ENCODE measurements around the gene ARHGEF19. TPM values are rescaled to one million over a fixed set of nuclear protein-coding genes. Genes with fewer than 3 reads are reported as not detected.

Gene ARHGEF19
- total RNA-seq, 4 donors from 2014 or later = 5.7 to 46.8 (median 10.8) TPM

DNA sequence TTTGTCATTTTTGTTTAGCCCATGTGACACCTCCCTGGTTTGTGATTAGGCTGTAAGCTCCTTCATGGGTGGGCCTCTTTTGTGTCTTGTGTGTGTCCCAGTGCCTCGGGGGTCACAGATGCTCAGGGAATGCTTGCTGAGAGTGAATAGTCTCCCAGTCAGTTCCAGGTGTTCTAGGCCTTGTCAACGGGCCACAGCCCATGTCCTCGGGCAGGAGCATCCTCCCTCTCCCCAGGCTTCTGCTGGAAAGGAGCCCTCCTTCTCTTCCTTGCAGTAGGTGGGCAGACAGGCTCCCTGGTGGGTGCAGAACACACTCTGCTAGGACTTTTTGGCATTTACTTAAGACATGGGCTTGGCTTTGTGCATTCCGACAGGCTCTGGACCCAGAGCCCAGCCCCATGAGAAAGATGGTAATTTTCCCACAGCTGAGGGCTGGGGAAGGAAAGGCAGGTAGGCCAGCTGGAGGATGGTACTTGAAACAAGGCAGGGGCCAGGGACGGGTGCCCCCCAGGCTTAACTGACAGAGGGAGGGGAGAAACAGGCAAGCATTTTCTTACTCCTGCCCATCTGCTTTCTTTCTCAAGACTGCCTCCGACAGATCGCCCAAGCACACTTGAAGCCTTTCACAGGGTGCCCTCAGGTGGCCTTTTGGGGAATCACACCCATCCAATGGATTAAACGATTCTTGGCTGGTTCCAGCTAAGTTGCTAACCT lies 31.6 kb upstream of the ARHGEF19 start:
- 28% methylated on average over 8 of the region's 8 CpGs; no CpG with 5 or more reads in 1 of the 2 donors for WGBS, 2 donors (ENCODE audit: low coverage in 1 of 2)
- Histone ChIP-seq H3K4me3 (no peak overlapping the region), H3K27ac (no peak overlapping the region), H3K36me3 (no peaks in the 10 kb centered on the region), H3K4me1 (peaks cover 14 to 23% (median 18%) of the 10 kb centered on the region in 4 donors), H3K27me3 (no peaks in the 10 kb centered on the region), H3K9me3 (no peaks in the 10 kb centered on the region)
- in situ Hi-C loops (cut with MboI; ENCODE audit: low pct_ligation_motif_present in 1 of 4, low pct_unique_long_range_greater_than_20kb in 1 of 4, low sequenced_read_pairs in 3 of 4) (no loop called here), intact Hi-C loops (cut with DNase I; ENCODE audit: low total_unique reads) (loop anchor here (5.0 kb wide), 2 partner anchors 37 to 167 kb away; no protein-coding TSS in a partner anchor)
- peak in 1 of 3 donors; percentile 36 for TF ChIP-seq POLR2AphosphoS5 (IDR thresholded peaks at IDR 0.05)
- TF ChIP-seq, protein P1, sequence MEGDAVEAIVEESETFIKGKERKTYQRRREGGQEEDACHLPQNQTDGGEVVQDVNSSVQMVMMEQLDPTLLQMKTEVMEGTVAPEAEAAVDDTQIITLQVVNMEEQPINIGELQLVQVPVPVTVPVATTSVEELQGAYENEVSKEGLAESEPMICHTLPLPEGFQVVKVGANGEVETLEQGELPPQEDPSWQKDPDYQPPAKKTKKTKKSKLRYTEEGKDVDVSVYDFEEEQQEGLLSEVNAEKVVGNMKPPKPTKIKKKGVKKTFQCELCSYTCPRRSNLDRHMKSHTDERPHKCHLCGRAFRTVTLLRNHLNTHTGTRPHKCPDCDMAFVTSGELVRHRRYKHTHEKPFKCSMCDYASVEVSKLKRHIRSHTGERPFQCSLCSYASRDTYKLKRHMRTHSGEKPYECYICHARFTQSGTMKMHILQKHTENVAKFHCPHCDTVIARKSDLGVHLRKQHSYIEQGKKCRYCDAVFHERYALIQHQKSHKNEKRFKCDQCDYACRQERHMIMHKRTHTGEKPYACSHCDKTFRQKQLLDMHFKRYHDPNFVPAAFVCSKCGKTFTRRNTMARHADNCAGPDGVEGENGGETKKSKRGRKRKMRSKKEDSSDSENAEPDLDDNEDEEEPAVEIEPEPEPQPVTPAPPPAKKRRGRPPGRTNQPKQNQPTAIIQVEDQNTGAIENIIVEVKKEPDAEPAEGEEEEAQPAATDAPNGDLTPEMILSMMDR (IDR thresholded peaks at IDR 0.05) = peak; percentile 83 to 90 (median 86)
- TF ChIP-seq POLR2A (IDR thresholded peaks at IDR 0.05) = no peak
- TF ChIP-seq EP300 (IDR thresholded peaks at IDR 0.05; ENCODE audit: low read depth) = no peak
- DNase-seq = peak; percentile 85

DNA sequence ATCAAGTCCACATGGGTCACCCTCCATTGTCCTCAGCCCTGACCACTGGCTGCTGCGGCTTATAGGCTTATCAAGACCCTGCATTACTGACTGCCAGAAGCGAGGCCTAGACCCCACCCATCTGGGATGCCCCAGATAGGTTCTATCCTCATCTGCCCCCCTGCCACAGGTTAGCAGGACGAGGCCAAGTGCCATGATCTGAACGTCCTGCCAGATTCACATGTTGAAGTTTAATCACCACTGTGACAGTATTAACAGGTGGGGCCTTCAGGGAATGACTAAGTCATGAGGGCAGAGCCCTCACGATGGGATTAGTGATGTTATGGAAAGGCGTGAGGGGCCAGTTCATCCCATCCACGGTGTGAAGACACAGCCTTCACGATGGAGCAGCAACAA lies 30.8 kb upstream of the ARHGEF19 start:
- WGBS, 2 donors (ENCODE audit: low coverage in 1 of 2) = 67% methylated on average over 8 of the region's 8 CpGs; no CpG with 5 or more reads in 1 of the 2 donors
- no peak overlapping the region for H3K4me3 ChIP-seq
- H3K27me3 ChIP-seq = no peaks in the 10 kb centered on the region
- intact Hi-C loops (cut with DNase I; ENCODE audit: low total_unique reads) (loop anchor here (5.0 kb wide), 2 partner anchors 36 to 166 kb away; no protein-coding TSS in a partner anchor), in situ Hi-C loops (cut with MboI; ENCODE audit: low pct_ligation_motif_present in 1 of 4, low pct_unique_long_range_greater_than_20kb in 1 of 4, low sequenced_read_pairs in 3 of 4) (no loop called here)
- H3K4me1 ChIP-seq = peaks cover 5 to 14% (median 11%) of the 10 kb centered on the region in 4 donors
- H3K9me3 ChIP-seq = no peaks in the 10 kb centered on the region
- no peak for TF ChIP-seq POLR2A (IDR thresholded peaks at IDR 0.05)
- TF ChIP-seq, protein P1 (IDR thresholded peaks at IDR 0.05) = no peak
- TF ChIP-seq POLR2AphosphoS5 (IDR thresholded peaks at IDR 0.05) = no peak
- TF ChIP-seq EP300 (IDR thresholded peaks at IDR 0.05; ENCODE audit: low read depth) = no peak
- H3K36me3 ChIP-seq = no peaks in the 10 kb centered on the region
- DNase-seq = peak; percentile 7
- H3K27ac ChIP-seq = no peak overlapping the region

GRCh38 chr1:16242556-16243214 lies 30.2 kb upstream of the ARHGEF19 start:
- 75 to 82% methylated on average over 4 to 17 of the region's 17 CpGs for WGBS, 2 donors (ENCODE audit: low coverage in 1 of 2)
- H3K4me3 ChIP-seq = no peak overlapping the region
- in situ Hi-C loops (cut with MboI; ENCODE audit: low pct_ligation_motif_present in 1 of 4, low pct_unique_long_range_greater_than_20kb in 1 of 4, low sequenced_read_pairs in 3 of 4) = no loop called here
- H3K36me3 ChIP-seq = no peaks in the 10 kb centered on the region
- intact Hi-C loops (cut with DNase I; ENCODE audit: low total_unique reads) = loop anchor here (5.0 kb wide), 2 partner anchors 35 to 165 kb away; no protein-coding TSS in a partner anchor
- H3K4me1 ChIP-seq = peaks cover under 1 to 12% (median 7%) of the 10 kb centered on the region in 4 donors
- H3K27me3 ChIP-seq = no peaks in the 10 kb centered on the region
- no peak overlapping the region for H3K27ac ChIP-seq
- TF ChIP-seq EP300 (IDR thresholded peaks at IDR 0.05; ENCODE audit: low read depth) (no peak), POLR2A (IDR thresholded peaks at IDR 0.05) (no peak), POLR2AphosphoS5 (IDR thresholded peaks at IDR 0.05) (no peak)
- TF ChIP-seq, protein P1 (IDR thresholded peaks at IDR 0.05) = no peak
- DNase-seq = peak; percentile 5
- no peaks in the 10 kb centered on the region for H3K9me3 ChIP-seq

- Histone ChIP-seq H3K4me3 (no peak overlapping the region), H3K36me3 (no peaks in the 10 kb centered on the region), H3K27ac (no peak overlapping the region), H3K27me3 (no peaks in the 10 kb centered on the region), H3K4me1 (peaks cover 9 to 18% (median 13%) of the 10 kb centered on the region in 4 donors), H3K9me3 (no peaks in the 10 kb centered on the region)
- DNase-seq = peak; percentile 5
- in situ Hi-C loops (cut with MboI; ENCODE audit: low pct_ligation_motif_present in 1 of 4, low pct_unique_long_range_greater_than_20kb in 1 of 4, low sequenced_read_pairs in 3 of 4) = no loop called here
- intact Hi-C loops (cut with DNase I; ENCODE audit: low total_unique reads) = loop anchor here (5.0 kb wide), 2 partner anchors 34 to 164 kb away; no protein-coding TSS in a partner anchor
- WGBS, 2 donors (ENCODE audit: low coverage in 1 of 2) = 72 to 79% methylated on average over 6 to 10 of the region's 10 CpGs
- TF ChIP-seq EP300 (IDR thresholded peaks at IDR 0.05; ENCODE audit: low read depth) (no peak), POLR2AphosphoS5 (IDR thresholded peaks at IDR 0.05) (no peak), POLR2A (IDR thresholded peaks at IDR 0.05) (no peak)
- TF ChIP-seq, protein P1 (IDR thresholded peaks at IDR 0.05) = no peak
Observed at GRCh38 chr1:16241221-16241708, 28.8 kb upstream of the ARHGEF19 start.

All from transverse colon (tissue), 4 donors.